Gastrocnemius medialis (tissue), 4 donors: ENCODE measurements around the gene MLX. TPM values are rescaled to one million over a fixed set of nuclear protein-coding genes. Genes with fewer than 3 reads are reported as not detected.
"Not testable (repeated sequence)": the region's sequence is repeated elsewhere in the genome, so short reads cannot be mapped to it uniquely, and the experiment has no call there.

Source experiments
- ATAC-seq, 2 donors: fragments of 150-250 bp; one replicate each; pipeline ENCODE4 v1.9.1; 2016
- DNase-seq, 2 donors: peaks; one replicate each; pipeline ENCODE4 v3.0.0-alpha.2; 2019
- H3K27ac ChIP-seq, 4 donors: fragments of 200-600 bp; sonication (generic); 1 replicate in 1 of 4; 2 replicates in 3 of 4; pipeline ENCODE4 v1.5.1; 2016 to 2018; ENCODE audit warnings: mild to moderate bottlenecking in 2 of 4, moderate library complexity in 1 of 4
- H3K27me3 ChIP-seq, 3 donors: fragments of 200-600 bp; sonication (generic) in 2 of 3; 1 replicate in 1 of 3; 2 replicates in 2 of 3; pipeline versions ENCODE4 v1.5.1 to v1.6.0; 2016 to 2019; ENCODE audit warnings: mild to moderate bottlenecking in 1 of 3, moderate library complexity in 1 of 3
- H3K36me3 ChIP-seq, 2 donors: fragments of 200-600 bp; sonication (generic) in 1 of 2; one replicate each; pipeline ENCODE4 v1.5.1; 2017 to 2018
- H3K4me1 ChIP-seq, 2 donors: fragments of 200-600 bp; sonication (generic) in 1 of 2; one replicate each; pipeline ENCODE4 v1.5.1; 2016 to 2017; ENCODE audit warnings: mild to moderate bottlenecking in 2 of 2
- H3K4me3 ChIP-seq, 4 donors: fragments of 200-600 bp; sonication (generic) in 3 of 4; 1 replicate in 1 of 4; 2 replicates in 3 of 4; pipeline ENCODE4 v1.5.1; 2016 to 2019; ENCODE audit warnings: mild to moderate bottlenecking in 2 of 4
- H3K9me3 ChIP-seq, 3 donors: fragments of 200-600 bp; sonication (generic) in 2 of 3; 1 replicate in 1 of 3; 2 replicates in 2 of 3; pipeline ENCODE4 v1.5.1; 2016 to 2019
- POLR2A ChIP-seq, 2 donors: fragments of 450-650 bp; IDR thresholded peaks; one replicate each; pipeline ENCODE4 v1.6.1; 2017; ENCODE audit warnings: antibody characterized with exemption in 2 of 2, mild to moderate bottlenecking in 2 of 2, moderate library complexity in 2 of 2
- in situ Hi-C, 4 donors: fragments of 200-750 bp; cut with MboI; loops; one replicate each; pipeline versions ENCODE4 v1.15.0 to v1.8.0; 2017; ENCODE audit warnings: low sequenced_read_pairs in 4 of 4
- intact Hi-C: fragments of 100-400 bp; cut with DNase I; formaldehyde crosslinking; loops from one replicate; pipeline ENCODE4 v1.15.1; 2023; ENCODE audit warnings: low total_unique reads
- total RNA-seq, 4 donors: library from RNA; depleted of rRNA; stranded (reverse); fragments of >200 nt; gene quantifications; one replicate each; pipeline versions ENCODE4 v1.1.0 to v1.2.3, GENCODE V29; 2016
- TF ChIP-seq, protein P1 (sequence below), 5 experiments: fragments of 450-650 bp in 3 of 5; fragments of 200-600 bp in 2 of 5; sonication (generic) in 2 of 5; IDR thresholded peaks in 4 of 5; conservative IDR thresholded peaks in 1 of 5; 1 replicate in 4 of 5; 2 replicates in 1 of 5; pipeline ENCODE4 v1.5.1; 2016 to 2019; ENCODE audit warnings: antibody characterized with exemption in 5 of 5, mild to moderate bottlenecking in 3 of 5, moderate library complexity in 3 of 5

Gene MLX
- total RNA-seq, 4 donors from 2014 or later = 49.7 to 81.9 (median 53.8) TPM

GRCh38 chr17:42543190-42544079 lies 23.5 kb upstream of the MLX start:
- ATAC-seq = peak; percentile 45 to 55
- no peaks in the 10 kb centered on the region for H3K27me3 ChIP-seq
- in situ Hi-C loops = no loop called here
- peaks cover 0 to 19% of the 10 kb centered on the region in 2 donors for H3K4me1 ChIP-seq
- H3K36me3 ChIP-seq = peaks cover 0 to 38% of the 10 kb centered on the region in 2 donors
- no peak overlapping the region for H3K4me3 ChIP-seq
- no peaks in the 10 kb centered on the region for H3K9me3 ChIP-seq
- TF ChIP-seq, protein P1, sequence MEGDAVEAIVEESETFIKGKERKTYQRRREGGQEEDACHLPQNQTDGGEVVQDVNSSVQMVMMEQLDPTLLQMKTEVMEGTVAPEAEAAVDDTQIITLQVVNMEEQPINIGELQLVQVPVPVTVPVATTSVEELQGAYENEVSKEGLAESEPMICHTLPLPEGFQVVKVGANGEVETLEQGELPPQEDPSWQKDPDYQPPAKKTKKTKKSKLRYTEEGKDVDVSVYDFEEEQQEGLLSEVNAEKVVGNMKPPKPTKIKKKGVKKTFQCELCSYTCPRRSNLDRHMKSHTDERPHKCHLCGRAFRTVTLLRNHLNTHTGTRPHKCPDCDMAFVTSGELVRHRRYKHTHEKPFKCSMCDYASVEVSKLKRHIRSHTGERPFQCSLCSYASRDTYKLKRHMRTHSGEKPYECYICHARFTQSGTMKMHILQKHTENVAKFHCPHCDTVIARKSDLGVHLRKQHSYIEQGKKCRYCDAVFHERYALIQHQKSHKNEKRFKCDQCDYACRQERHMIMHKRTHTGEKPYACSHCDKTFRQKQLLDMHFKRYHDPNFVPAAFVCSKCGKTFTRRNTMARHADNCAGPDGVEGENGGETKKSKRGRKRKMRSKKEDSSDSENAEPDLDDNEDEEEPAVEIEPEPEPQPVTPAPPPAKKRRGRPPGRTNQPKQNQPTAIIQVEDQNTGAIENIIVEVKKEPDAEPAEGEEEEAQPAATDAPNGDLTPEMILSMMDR (IDR thresholded peaks at IDR 0.05 in 4 of 5, conservative IDR thresholded peaks at IDR 0.05 in 1 of 5) = no peak
- no peak for TF ChIP-seq POLR2A (IDR thresholded peaks at IDR 0.05)
- intact Hi-C loops = no loop called here
- peak in 1 of 2 donors; percentile 53 for DNase-seq
- H3K27ac ChIP-seq = peak overlapping the region; percentile 55 to 82 (median 68)

DNA sequence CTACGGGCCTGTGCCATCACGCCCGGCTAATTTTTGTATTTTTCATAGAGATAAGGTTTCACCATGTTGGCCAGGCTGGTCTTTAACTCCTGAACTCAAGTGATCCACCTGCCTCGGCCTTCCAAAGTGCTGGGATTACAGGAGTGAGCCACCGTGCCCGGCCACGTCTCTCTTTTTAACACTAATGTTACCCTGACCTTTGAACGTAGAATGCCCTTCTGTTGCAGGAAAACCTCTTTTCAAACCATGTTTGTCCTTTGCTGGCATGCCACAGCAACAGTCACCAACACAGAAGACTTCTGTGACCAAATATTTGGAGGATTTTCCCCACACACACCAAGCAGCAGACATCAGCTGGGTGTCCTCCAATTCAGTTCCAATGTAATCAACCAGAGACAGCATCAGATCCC lies 22.0 kb upstream of the MLX start:
- Histone ChIP-seq H3K27me3 (no peaks in the 10 kb centered on the region), H3K4me1 (peaks cover 0 to 19% of the 10 kb centered on the region in 2 donors), H3K36me3 (peaks cover 0 to 24% of the 10 kb centered on the region in 2 donors), H3K27ac (peak overlapping the region in 1 of 4 donors; percentile 82), H3K4me3 (no peak overlapping the region), H3K9me3 (no peaks in the 10 kb centered on the region)
- intact Hi-C loops (no loop called here), in situ Hi-C loops (no loop called here)
- DNase-seq (no peak), ATAC-seq (no peak)
- no peak for TF ChIP-seq POLR2A (IDR thresholded peaks at IDR 0.05)
- TF ChIP-seq, protein P1 (IDR thresholded peaks at IDR 0.05 in 4 of 5, conservative IDR thresholded peaks at IDR 0.05 in 1 of 5) = no peak

GRCh38 chr17:42545755-42546505 lies 21.0 kb upstream of the MLX start:
- H3K27me3 ChIP-seq, H3K27ac ChIP-seq, H3K9me3 ChIP-seq, intact Hi-C loops, ATAC-seq, in situ Hi-C loops, H3K4me3 ChIP-seq, DNase-seq: not testable (repeated sequence)
- peaks cover 0 to 22% of the 10 kb centered on the region in 2 donors for H3K36me3 ChIP-seq
- H3K4me1 ChIP-seq = peaks cover 0 to 19% of the 10 kb centered on the region in 2 donors

- in situ Hi-C loops (no loop called here), intact Hi-C loops (no loop called here)
- no peaks in the 10 kb centered on the region for H3K9me3 ChIP-seq
- DNase-seq (no peak), ATAC-seq (no peak)
- TF ChIP-seq, protein P1 (IDR thresholded peaks at IDR 0.05 in 4 of 5, conservative IDR thresholded peaks at IDR 0.05 in 1 of 5) = no peak
- peaks cover 0 to 19% of the 10 kb centered on the region in 2 donors for H3K4me1 ChIP-seq
- no peak overlapping the region for H3K27ac ChIP-seq
- H3K4me3 ChIP-seq = no peak overlapping the region
- H3K36me3 ChIP-seq = peaks cover 0 to 14% of the 10 kb centered on the region in 2 donors
- no peaks in the 10 kb centered on the region for H3K27me3 ChIP-seq
Measured at GRCh38 chr17:42547001-42547461, 19.9 kb upstream of the MLX start.

DNA sequence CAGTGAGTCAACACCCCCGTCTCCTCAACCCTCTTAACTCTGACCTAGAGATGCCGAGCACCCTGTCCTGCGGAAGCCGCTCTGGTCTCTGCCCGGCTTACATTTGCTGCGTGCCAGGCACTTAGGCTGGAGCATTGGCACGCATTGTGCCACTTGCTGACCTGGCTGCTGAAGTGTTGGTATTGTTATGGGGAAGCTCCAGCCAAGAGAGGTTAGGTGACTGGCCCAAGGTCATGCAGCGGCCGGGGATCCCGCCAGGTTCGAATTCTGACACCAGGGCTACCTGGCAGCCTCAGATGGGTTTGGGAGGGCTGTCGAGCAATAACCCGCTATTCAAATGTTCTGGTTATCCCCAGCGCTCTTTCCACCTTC lies 19.2 kb upstream of the MLX start:
- H3K4me1 ChIP-seq = peaks cover 0 to 19% of the 10 kb centered on the region in 2 donors
- no peak overlapping the region for H3K4me3 ChIP-seq
- peaks cover 0 to 7% of the 10 kb centered on the region in 2 donors for H3K36me3 ChIP-seq
- no peak for TF ChIP-seq POLR2A (IDR thresholded peaks at IDR 0.05)
- TF ChIP-seq, protein P1 (IDR thresholded peaks at IDR 0.05 in 4 of 5, conservative IDR thresholded peaks at IDR 0.05 in 1 of 5) = no peak
- ATAC-seq (no peak), DNase-seq (no peak)
- H3K27me3 ChIP-seq = no peaks in the 10 kb centered on the region
- H3K27ac ChIP-seq = no peak overlapping the region
- H3K9me3 ChIP-seq = no peaks in the 10 kb centered on the region
- in situ Hi-C loops = no loop called here
- intact Hi-C loops = no loop called here
